Ovary (tissue), 9 donors: Measurements from ENCODE around the gene ABHD17A. TPM values are rescaled to one million over a fixed set of nuclear protein-coding genes. Genes with fewer than 3 reads are reported as not detected.

Experiments used
- DNase-seq, 5 donors: peaks; one replicate each; pipeline ENCODE4 v3.0.0-alpha.2; 2019 to 2020
- H3K27ac ChIP-seq, 2 donors: fragments of 200-600 bp; one replicate each; pipeline versions ENCODE4 v1.5.1 to v1.8.0; 2019 to 2022
- H3K27me3 ChIP-seq: fragments of 200-600 bp; one replicate; pipeline ENCODE4 v1.8.0; 2022
- H3K36me3 ChIP-seq: fragments of 200-600 bp; sonication (generic); one replicate; pipeline ENCODE4 v1.5.1; 2019
- H3K4me1 ChIP-seq: one replicate; pipeline ENCODE4 v1.8.1; 2013; ENCODE audit warnings: mild to moderate bottlenecking, moderate library complexity; ENCODE audit not compliant: insufficient read depth
- H3K4me3 ChIP-seq: fragments of 200-600 bp; sonication (generic); one replicate; pipeline ENCODE4 v1.5.1; 2017
- H3K9me3 ChIP-seq, 2 donors: fragments of 200-600 bp in 1 of 2; sonication (generic) in 1 of 2; one replicate each; pipeline versions ENCODE4 v1.5.1 to v1.8.1; 2013 to 2019; ENCODE audit warnings: mild to moderate bottlenecking in 1 of 2, moderate library complexity in 1 of 2
- EP300 ChIP-seq: sonication (generic); formaldehyde crosslinking; IDR thresholded peaks from one replicate; pipeline ENCODE4 v1.6.1; 2017; ENCODE audit warnings: antibody characterized with exemption
- POLR2A ChIP-seq: fragments of 450-650 bp; IDR thresholded peaks from one replicate; pipeline ENCODE4 v1.6.1; 2017; ENCODE audit warnings: antibody characterized with exemption, mild to moderate bottlenecking, moderate library complexity
- WGBS, 3 donors: extraction: QIAGEN DNeasy Blood & Tissue Kit in 1 of 3; methylation state at CpG; one replicate each; pipeline versions ENCODE4 v1.1.5 to v1.1.7; 2013 to 2017; 5-methylcytosine and 5-hydroxymethylcytosine counted together
- intact Hi-C, 4 donors: fragments of 100-400 bp; cut with DNase I; formaldehyde crosslinking; loops; one replicate each; pipeline versions ENCODE4 v1.11.0 to v1.15.1; 2022 to 2023
- polyA plus RNA-seq, 2 donors: library from polyadenylated mRNA; stranded (reverse); fragments of 200-250 nt in 1 of 2; fragments of 350-450 nt in 1 of 2; fragmentation: Illumina TruSeq in 1 of 2; extraction: RNeasy Lipid Tissue Mini Kit (QIAGEN cat#74804) in 1 of 2; gene quantifications; one replicate each; pipeline ENCODE4 v1.2.3, GENCODE V29; 2013 to 2014
- total RNA-seq, 7 donors: library from RNA; depleted of rRNA in 2 of 7; stranded (reverse); fragments of >200 nt in 2 of 7; fragmentation: NEBNext Ultra II Directional in 3 of 7; extraction: Animal tissue kit (Norgen Biotek cat#: 25700) in 3 of 7; gene quantifications; one replicate each; pipeline versions ENCODE4 v1.1.0 to v1.2.4, GENCODE V29; 2016 to 2023
- TF ChIP-seq, protein P1 (sequence below), 3 donors: fragments of 450-650 bp in 2 of 3; fragments of 200-600 bp in 1 of 3; IDR thresholded peaks; one replicate each; pipeline versions ENCODE4 v1.5.1 to v1.8.0; 2016 to 2022; ENCODE audit warnings: antibody characterized with exemption in 3 of 3, mild to moderate bottlenecking in 1 of 3
- donor health status: DM: no; HTN: no; CAD: no; lungs with moderate emphysema.
- donor health status: DM: no; HTN: no; CAD: no.
- donor health status: Bipolar disorder and iron deficiency.
- donor health status: DM: yes; HTN: yes; CAD: no.
- donor health status: DM: no; HTN: no; CAD: no.
- donor health status: DM: yes; HTN: yes; CAD: no.

The ABHD17A gene
- total and polyA plus RNA-seq, 9 donors, result 0.57 to 87.3 (median 65.4) TPM

DNA sequence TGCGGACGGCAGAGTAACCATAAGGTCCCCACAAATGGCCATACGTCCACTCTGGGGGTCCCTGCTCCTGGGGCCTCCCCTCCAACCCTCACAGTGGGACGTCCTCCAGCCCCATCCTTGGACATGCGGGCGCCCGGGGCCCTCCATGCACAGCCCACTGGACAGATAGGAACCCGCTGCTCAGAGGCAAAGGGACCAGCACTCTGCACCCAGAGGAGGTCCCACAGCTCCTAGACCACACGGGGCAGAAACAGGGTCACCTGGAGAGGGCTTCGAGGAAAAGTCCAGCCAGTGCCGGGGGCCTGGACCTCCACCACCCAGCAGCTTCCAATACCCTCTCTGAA, 48.1 kb downstream of the ABHD17A start:
- DNase-seq, result no peak
- Histone ChIP-seq H3K9me3 (no peaks in the 10 kb centered on the region), H3K4me3 (no peak overlapping the region), H3K36me3 (no peaks in the 10 kb centered on the region), H3K27me3 (no peaks in the 10 kb centered on the region), H3K4me1 (peaks cover 27% of the 10 kb centered on the region), H3K27ac (no peak overlapping the region)
- 65 to 80% (median 74%) methylated on average over 11 of the region's 11 CpGs for WGBS, 3 donors
- intact Hi-C loops, result no loop called here
- TF ChIP-seq POLR2A, result no peak
- TF ChIP-seq EP300, result no peak
- TF ChIP-seq, protein P1, sequence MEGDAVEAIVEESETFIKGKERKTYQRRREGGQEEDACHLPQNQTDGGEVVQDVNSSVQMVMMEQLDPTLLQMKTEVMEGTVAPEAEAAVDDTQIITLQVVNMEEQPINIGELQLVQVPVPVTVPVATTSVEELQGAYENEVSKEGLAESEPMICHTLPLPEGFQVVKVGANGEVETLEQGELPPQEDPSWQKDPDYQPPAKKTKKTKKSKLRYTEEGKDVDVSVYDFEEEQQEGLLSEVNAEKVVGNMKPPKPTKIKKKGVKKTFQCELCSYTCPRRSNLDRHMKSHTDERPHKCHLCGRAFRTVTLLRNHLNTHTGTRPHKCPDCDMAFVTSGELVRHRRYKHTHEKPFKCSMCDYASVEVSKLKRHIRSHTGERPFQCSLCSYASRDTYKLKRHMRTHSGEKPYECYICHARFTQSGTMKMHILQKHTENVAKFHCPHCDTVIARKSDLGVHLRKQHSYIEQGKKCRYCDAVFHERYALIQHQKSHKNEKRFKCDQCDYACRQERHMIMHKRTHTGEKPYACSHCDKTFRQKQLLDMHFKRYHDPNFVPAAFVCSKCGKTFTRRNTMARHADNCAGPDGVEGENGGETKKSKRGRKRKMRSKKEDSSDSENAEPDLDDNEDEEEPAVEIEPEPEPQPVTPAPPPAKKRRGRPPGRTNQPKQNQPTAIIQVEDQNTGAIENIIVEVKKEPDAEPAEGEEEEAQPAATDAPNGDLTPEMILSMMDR (IDR thresholded peaks at IDR 0.05), result no peak

DNA sequence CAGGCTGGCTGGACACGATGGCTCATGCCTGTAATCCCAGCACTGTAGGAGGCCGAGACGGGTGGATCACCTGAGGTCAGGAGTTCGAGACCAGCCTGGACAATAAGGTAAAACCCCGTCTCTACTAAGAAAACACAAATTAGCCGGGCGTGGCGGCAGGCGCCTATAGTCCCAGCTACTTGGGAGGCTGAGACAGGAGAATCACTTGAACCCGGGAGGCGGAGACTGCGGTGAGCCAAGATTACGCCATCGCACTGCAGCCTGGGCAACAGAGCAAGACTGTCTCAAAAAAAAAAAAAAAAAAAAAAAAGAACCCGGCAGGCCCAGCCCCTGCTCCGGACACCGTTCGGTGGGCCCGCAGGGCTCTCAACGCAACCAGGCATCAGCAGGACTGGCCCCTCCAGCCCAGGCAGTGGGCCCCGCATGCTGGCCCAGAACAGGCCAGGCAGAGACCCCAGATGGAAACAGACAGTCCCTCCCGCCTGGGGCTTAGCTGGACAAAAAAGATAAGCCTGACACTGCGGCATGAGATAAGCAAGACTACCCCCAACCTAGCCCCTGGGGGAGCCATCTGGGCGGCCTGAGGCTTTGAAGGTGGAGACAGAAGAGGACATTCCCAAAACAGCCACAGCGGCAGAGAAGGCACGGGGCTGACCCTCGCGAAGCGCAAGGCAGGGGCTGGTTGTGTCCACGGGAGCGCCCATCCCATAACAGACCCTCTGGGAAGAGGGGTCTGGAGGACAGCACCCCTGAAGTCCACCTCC, 48.7 kb downstream of the ABHD17A start:
- peaks cover 27% of the 10 kb centered on the region for H3K4me1 ChIP-seq
- H3K27ac ChIP-seq, result no peak overlapping the region
- 86 to 89% (median 86%) methylated on average over 31 of the region's 31 CpGs for WGBS, 3 donors

DNA sequence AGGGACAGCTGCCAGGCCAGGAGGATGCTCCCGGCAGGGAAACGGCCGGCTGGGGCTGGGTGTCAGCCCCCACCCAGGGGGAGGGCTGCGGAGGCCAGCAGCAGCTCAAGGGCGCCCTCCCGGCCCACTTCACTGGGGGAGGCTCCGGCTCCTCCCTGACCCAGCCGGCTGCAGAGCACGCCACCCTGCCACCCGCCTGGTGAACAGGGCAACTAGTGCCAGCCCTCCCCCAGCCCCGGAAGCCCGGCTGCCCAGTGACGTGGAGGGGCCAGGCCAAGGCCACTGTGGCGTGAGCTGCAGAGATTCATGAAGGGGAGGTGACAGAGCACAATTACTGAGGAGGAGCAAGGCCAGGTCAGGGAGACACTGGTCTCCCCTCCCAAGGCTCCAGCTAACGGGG, 51.8 kb downstream of the ABHD17A start:
- TF ChIP-seq, protein P1 (IDR thresholded peaks at IDR 0.05), result no peak
- peak overlapping the region in 1 of 2 donors; percentile 75 for H3K27ac ChIP-seq
- WGBS, 3 donors, result 1 to 23% (median 3%) methylated on average over 10 to 15 of the region's 15 CpGs
- H3K9me3 ChIP-seq, result no peaks in the 10 kb centered on the region
- H3K4me3 ChIP-seq, result no peak overlapping the region
- H3K4me1 ChIP-seq, result peaks cover 24% of the 10 kb centered on the region
- no peaks in the 10 kb centered on the region for H3K36me3 ChIP-seq
- no peaks in the 10 kb centered on the region for H3K27me3 ChIP-seq
- peak in 4 of 5 donors; percentile 66 to 84 (median 71) for DNase-seq
- intact Hi-C loops, result no loop called here

More for the DNA sequence above, 48.7 kb downstream of the ABHD17A start:
- H3K9me3 ChIP-seq, result no peaks in the 10 kb centered on the region
- DNase-seq, result no peak
- TF ChIP-seq, protein P1 (IDR thresholded peaks at IDR 0.05), result no peak
- TF ChIP-seq EP300, result no peak
- TF ChIP-seq POLR2A, result no peak
- intact Hi-C loops, result no loop called here
- no peaks in the 10 kb centered on the region for H3K36me3 ChIP-seq
- H3K4me3 ChIP-seq, result no peak overlapping the region
- no peaks in the 10 kb centered on the region for H3K27me3 ChIP-seq

DNA sequence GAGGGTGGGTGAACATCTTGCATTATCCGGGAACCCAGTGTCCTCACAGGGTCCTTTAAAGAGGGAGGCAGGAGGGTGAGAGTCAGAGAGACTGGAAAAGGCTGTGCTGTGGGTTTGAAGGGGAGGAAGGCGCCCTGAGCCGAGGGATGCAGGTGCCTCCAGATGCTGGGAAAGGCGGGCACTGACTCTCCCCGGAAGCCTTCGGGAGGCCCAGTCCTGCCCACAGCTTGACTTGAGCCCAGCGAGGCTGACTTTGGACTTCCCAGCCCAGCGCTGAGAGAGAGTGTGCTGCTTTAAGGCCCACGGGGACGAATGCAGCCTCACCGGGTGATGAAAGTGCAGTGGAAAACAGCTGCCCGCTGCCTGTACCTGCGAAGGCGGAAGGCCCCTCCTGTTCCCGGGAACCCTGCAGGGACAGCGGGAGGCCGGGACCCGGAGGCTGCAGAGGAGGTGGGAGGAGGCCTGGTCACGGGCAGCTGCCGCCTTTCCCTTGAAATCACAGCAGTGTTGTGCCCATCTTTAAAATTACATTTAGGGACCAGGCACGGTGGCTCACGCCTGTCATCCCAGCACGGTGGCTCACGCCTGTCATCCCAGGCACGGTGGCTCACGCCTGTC, 53.1 kb downstream of the ABHD17A start:
- H3K4me1 ChIP-seq, result peaks cover 20% of the 10 kb centered on the region
- no peak overlapping the region for H3K27ac ChIP-seq
- H3K9me3 ChIP-seq, result no peaks in the 10 kb centered on the region
- no peaks in the 10 kb centered on the region for H3K27me3 ChIP-seq
- H3K36me3 ChIP-seq, result no peaks in the 10 kb centered on the region
- intact Hi-C loops, result no loop called here
- no peak for TF ChIP-seq EP300
- TF ChIP-seq, protein P1 (IDR thresholded peaks at IDR 0.05), result no peak
- TF ChIP-seq POLR2A, result no peak
- WGBS, 3 donors, result 91 to 94% (median 91%) methylated on average over 26 of the region's 26 CpGs
- H3K4me3 ChIP-seq, result no peak overlapping the region
- no peak for DNase-seq
